Naive B cell (primary cell): Measurements from ENCODE around the gene MLST8. TPM values are rescaled to one million over a fixed set of nuclear protein-coding genes. Genes with fewer than 3 reads are reported as not detected.
A peak's percentile ranks its signal among the peaks of the same experiment; 100 is the strongest.

Source experiments
- ATAC-seq, 2 donors: fragments of 150-1000 bp; cut with Tn5 transposase; 2 replicates each; pipeline ENCODE4 v1.10.0; 2021; ENCODE audit warnings: low read depth in 2 of 2, mild to moderate bottlenecking in 2 of 2, moderate library complexity in 2 of 2
- DNase-seq: peaks from one replicate; pipeline ENCODE4 v3.0.0; 2022
- H3K27ac Mint-ChIP-seq, 6 donors: one replicate each; pipeline ENCODE4 v1.8.0; 2020 to 2022; ENCODE audit warnings: mild to moderate bottlenecking in 6 of 6, mixed read lengths in 6 of 6, moderate library complexity in 5 of 6, inconsistent platforms in 2 of 6
- H3K27me3 Mint-ChIP-seq, 3 donors: one replicate each; pipeline ENCODE4 v1.8.0; 2021 to 2022; ENCODE audit warnings: mixed read lengths in 3 of 3, mild to moderate bottlenecking in 1 of 3
- H3K36me3 Mint-ChIP-seq, 2 donors: one replicate each; pipeline ENCODE4 v1.8.0; 2020 to 2022; ENCODE audit warnings: mixed read lengths in 2 of 2, inconsistent platforms in 1 of 2, mild to moderate bottlenecking in 1 of 2
- H3K4me1 Mint-ChIP-seq, 3 donors: one replicate each; pipeline ENCODE4 v1.8.0; 2020 to 2022; ENCODE audit warnings: mixed read lengths in 3 of 3, inconsistent platforms in 1 of 3, mild to moderate bottlenecking in 1 of 3, moderate library complexity in 1 of 3
- H3K4me3 Mint-ChIP-seq, 8 donors: one replicate each; pipeline ENCODE4 v1.8.0; 2020 to 2022; ENCODE audit warnings: mild to moderate bottlenecking in 8 of 8, mixed read lengths in 8 of 8, moderate library complexity in 8 of 8, inconsistent platforms in 2 of 8
- H3K9me3 Mint-ChIP-seq, 7 donors: one replicate each; pipeline ENCODE4 v1.8.0; 2020 to 2022; ENCODE audit warnings: mixed read lengths in 7 of 7, mild to moderate bottlenecking in 5 of 7, inconsistent platforms in 2 of 7, moderate library complexity in 1 of 7
- polyA plus RNA-seq, 6 donors: library from polyadenylated mRNA; unstranded; fragments of 300-500 nt; fragmentation: Illumina TruSeq; gene quantifications; one replicate each; pipeline ENCODE4 v1.2.3, GENCODE V29; 2021; ENCODE audit warnings: low read depth in 6 of 6

MLST8 gene
- polyA plus RNA-seq, 6 donors from 2014 or later, result 28.1 to 43.1 (median 33.4) TPM

- Mint-ChIP-seq H3K36me3 (peaks cover 0 to 7% of the 10 kb centered on the region in 2 donors), H3K9me3 (no peaks in the 10 kb centered on the region), H3K4me1 (no peaks in the 10 kb centered on the region), H3K4me3 (no peak overlapping the region), H3K27me3 (no peaks in the 10 kb centered on the region), H3K27ac (no peak overlapping the region)
- no peak for ATAC-seq
- no peak for DNase-seq
Observed at GRCh38 chr16:2177561-2177960, 27.7 kb upstream of the MLST8 start.

GRCh38 chr16:2178321-2179106 lies 26.7 kb upstream of the MLST8 start:
- H3K4me3 Mint-ChIP-seq, result no peak overlapping the region
- ATAC-seq, result peak; percentile 58 to 60
- no peak overlapping the region for H3K27ac Mint-ChIP-seq
- H3K36me3 Mint-ChIP-seq, result peaks cover 0 to 7% of the 10 kb centered on the region in 2 donors
- no peak for DNase-seq
- no peaks in the 10 kb centered on the region for H3K9me3 Mint-ChIP-seq
- H3K4me1 Mint-ChIP-seq, result no peaks in the 10 kb centered on the region
- no peaks in the 10 kb centered on the region for H3K27me3 Mint-ChIP-seq

- no peaks in the 10 kb centered on the region for H3K4me1 Mint-ChIP-seq
- H3K4me3 Mint-ChIP-seq, result no peak overlapping the region
Observed at GRCh38 chr16:2179107-2179501, 26.1 kb upstream of the MLST8 start.

GRCh38 chr16:2179576-2179975 lies 25.7 kb upstream of the MLST8 start:
- Mint-ChIP-seq H3K4me3 (no peak overlapping the region), H3K36me3 (no peaks in the 10 kb centered on the region), H3K4me1 (no peaks in the 10 kb centered on the region), H3K27me3 (no peaks in the 10 kb centered on the region), H3K9me3 (no peaks in the 10 kb centered on the region), H3K27ac (no peak overlapping the region)
- ATAC-seq (no peak), DNase-seq (no peak)

More at GRCh38 chr16:2179107-2179501, 26.1 kb upstream of the MLST8 start:
- Mint-ChIP-seq H3K9me3 (no peaks in the 10 kb centered on the region), H3K27ac (no peak overlapping the region), H3K27me3 (no peaks in the 10 kb centered on the region), H3K36me3 (peaks cover 0 to 2% of the 10 kb centered on the region in 2 donors)
- no peak for ATAC-seq
- DNase-seq, result no peak

- no peaks in the 10 kb centered on the region for H3K4me1 Mint-ChIP-seq
- no peak for ATAC-seq
- H3K9me3 Mint-ChIP-seq, result no peaks in the 10 kb centered on the region
- DNase-seq, result no peak
- no peak overlapping the region for H3K27ac Mint-ChIP-seq
- H3K27me3 Mint-ChIP-seq, result no peaks in the 10 kb centered on the region
- no peaks in the 10 kb centered on the region for H3K36me3 Mint-ChIP-seq
- no peak overlapping the region for H3K4me3 Mint-ChIP-seq
Observed at GRCh38 chr16:2180461-2180860, 24.8 kb upstream of the MLST8 start.

GRCh38 chr16:2180962-2181923 lies 24.0 kb upstream of the MLST8 start:
- Mint-ChIP-seq H3K9me3 (no peaks in the 10 kb centered on the region), H3K4me3 (peak overlapping the region in 1 of 8 donors; percentile 40), H3K36me3 (no peaks in the 10 kb centered on the region), H3K27ac (no peak overlapping the region), H3K4me1 (no peaks in the 10 kb centered on the region), H3K27me3 (no peaks in the 10 kb centered on the region)
- no peak for DNase-seq
- ATAC-seq, result no peak

DNA sequence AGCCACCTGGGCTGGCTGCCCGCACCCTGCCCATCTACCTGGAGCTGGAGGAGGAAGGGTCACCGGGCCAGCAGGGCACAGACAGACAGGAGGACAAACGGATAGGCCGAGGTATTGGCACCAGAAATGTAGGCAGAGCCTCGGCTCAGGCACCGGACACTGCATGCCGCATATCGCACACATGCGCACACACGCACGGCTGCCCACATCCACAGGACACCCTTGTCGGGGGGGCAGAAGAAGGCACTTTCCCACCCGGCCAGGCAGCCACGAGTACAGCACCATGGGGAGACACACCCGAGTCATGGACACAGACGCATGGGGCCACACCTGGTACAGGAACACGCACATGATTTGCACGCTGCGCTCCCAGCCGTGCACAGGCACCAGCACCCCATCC lies 23.3 kb upstream of the MLST8 start:
- H3K27ac Mint-ChIP-seq, result peak overlapping the region in 1 of 6 donors; percentile 74
- no peaks in the 10 kb centered on the region for H3K9me3 Mint-ChIP-seq
- ATAC-seq (no peak), DNase-seq (no peak)
- no peaks in the 10 kb centered on the region for H3K4me1 Mint-ChIP-seq
- H3K4me3 Mint-ChIP-seq, result no peak overlapping the region
- no peaks in the 10 kb centered on the region for H3K27me3 Mint-ChIP-seq
- H3K36me3 Mint-ChIP-seq, result no peaks in the 10 kb centered on the region

DNA sequence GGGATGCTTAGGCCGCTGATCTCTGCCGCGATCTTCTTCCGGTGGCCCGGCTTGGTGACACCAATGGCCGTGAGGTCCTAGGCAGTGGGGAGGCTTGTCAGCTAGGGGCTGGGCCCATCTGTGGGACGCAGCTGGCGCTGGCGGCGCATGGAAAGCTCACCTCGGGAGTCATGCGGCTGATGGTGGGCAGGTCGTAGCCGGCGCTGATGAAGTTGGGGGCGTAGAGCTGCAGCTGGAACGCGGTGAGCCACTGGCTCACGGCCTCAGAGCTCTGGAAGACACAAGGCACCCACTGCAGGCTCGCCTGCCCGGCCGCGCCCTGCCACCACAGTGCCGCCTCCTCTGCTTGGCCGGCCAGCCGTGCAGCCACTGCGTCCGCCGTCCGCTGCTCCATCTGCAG lies 21.6 kb upstream of the MLST8 start:
- Mint-ChIP-seq H3K27me3 (no peaks in the 10 kb centered on the region), H3K36me3 (no peaks in the 10 kb centered on the region), H3K27ac (no peak overlapping the region), H3K9me3 (no peaks in the 10 kb centered on the region), H3K4me3 (no peak overlapping the region), H3K4me1 (no peaks in the 10 kb centered on the region)
- no peak for ATAC-seq
- no peak for DNase-seq

GRCh38 chr16:2184346-2184745 lies 20.9 kb upstream of the MLST8 start:
- DNase-seq (no peak), ATAC-seq (no peak)
- H3K9me3 Mint-ChIP-seq, result no peaks in the 10 kb centered on the region
- H3K4me1 Mint-ChIP-seq, result no peaks in the 10 kb centered on the region
- H3K27me3 Mint-ChIP-seq, result no peaks in the 10 kb centered on the region
- H3K27ac Mint-ChIP-seq, result no peak overlapping the region
- H3K4me3 Mint-ChIP-seq, result no peak overlapping the region
- H3K36me3 Mint-ChIP-seq, result no peaks in the 10 kb centered on the region

- Mint-ChIP-seq H3K27me3 (no peaks in the 10 kb centered on the region), H3K27ac (no peak overlapping the region), H3K4me3 (no peak overlapping the region), H3K36me3 (no peaks in the 10 kb centered on the region), H3K4me1 (no peaks in the 10 kb centered on the region), H3K9me3 (no peaks in the 10 kb centered on the region)
- DNase-seq (no peak), ATAC-seq (no peak)
Observed at GRCh38 chr16:2184962-2185361, 20.3 kb upstream of the MLST8 start.

- Mint-ChIP-seq H3K27ac (peak overlapping the region in 2 of 6 donors; percentile 27 to 59), H3K4me3 (no peak overlapping the region)
- ATAC-seq, result no peak
Observed at GRCh38 chr16:2186064-2186463, 19.2 kb upstream of the MLST8 start.

DNA sequence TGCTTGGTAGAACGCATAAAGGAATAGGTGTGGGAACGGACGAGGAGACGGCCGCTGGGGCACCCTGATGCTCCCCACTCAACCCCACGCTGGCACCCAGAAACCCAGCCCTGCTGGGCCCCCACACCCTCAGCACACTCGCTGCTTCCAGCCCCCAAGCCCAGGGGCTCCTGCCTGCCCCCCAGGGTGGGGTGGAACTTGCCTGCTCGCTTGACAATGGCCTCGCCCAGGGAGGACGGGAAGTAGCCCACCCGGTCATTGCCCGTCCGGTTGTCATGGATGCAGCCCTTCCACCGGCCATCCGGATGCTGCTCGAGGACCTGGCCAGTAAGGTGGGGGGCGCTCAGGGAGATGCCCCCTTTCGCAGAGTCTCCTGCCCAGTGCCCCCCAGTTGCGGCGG lies 18.7 kb upstream of the MLST8 start:
- ATAC-seq (no peak), DNase-seq (no peak)
- H3K4me1 Mint-ChIP-seq, result no peaks in the 10 kb centered on the region
- H3K36me3 Mint-ChIP-seq, result no peaks in the 10 kb centered on the region
- no peak overlapping the region for H3K4me3 Mint-ChIP-seq
- H3K27me3 Mint-ChIP-seq, result peaks cover 0 to 1% (median under 1%) of the 10 kb centered on the region in 3 donors
- H3K9me3 Mint-ChIP-seq, result no peaks in the 10 kb centered on the region
- H3K27ac Mint-ChIP-seq, result peak overlapping the region in 1 of 6 donors; percentile 59

More at GRCh38 chr16:2186064-2186463, 19.2 kb upstream of the MLST8 start:
- H3K9me3 Mint-ChIP-seq, result no peaks in the 10 kb centered on the region
- no peaks in the 10 kb centered on the region for H3K27me3 Mint-ChIP-seq
- no peaks in the 10 kb centered on the region for H3K36me3 Mint-ChIP-seq
- no peaks in the 10 kb centered on the region for H3K4me1 Mint-ChIP-seq
- DNase-seq, result no peak

GRCh38 chr16:2187212-2187611 lies 18.0 kb upstream of the MLST8 start:
- ATAC-seq, result no peak
- Mint-ChIP-seq H3K27me3 (peaks cover 0 to 8% (median 7%) of the 10 kb centered on the region in 3 donors), H3K4me1 (no peaks in the 10 kb centered on the region)

DNA sequence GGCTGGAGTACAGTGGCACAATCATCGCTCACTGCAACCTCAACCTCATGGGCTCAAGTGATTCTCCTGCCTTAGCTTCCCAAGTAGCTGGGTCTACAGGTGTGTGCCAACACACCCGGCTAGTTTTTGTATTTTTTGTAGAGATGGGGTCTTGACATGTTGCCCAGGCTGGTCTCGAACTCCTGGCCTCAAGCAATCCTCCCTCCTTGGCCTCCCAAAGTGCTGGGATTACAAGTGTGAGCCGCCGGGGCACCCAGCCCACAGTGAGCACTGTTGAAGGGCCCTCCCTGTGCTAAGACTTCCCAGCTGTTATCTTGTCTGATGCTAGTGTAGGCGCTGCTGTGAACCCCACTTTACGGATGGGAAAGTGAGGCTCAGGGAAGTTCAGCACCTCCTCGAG lies 16.9 kb upstream of the MLST8 start:
- ATAC-seq, result no peak
- Mint-ChIP-seq H3K4me3 (no peak overlapping the region), H3K27me3 (peaks cover 0 to 19% (median 14%) of the 10 kb centered on the region in 3 donors), H3K9me3 (no peaks in the 10 kb centered on the region), H3K27ac (no peak overlapping the region), H3K36me3 (no peaks in the 10 kb centered on the region), H3K4me1 (no peaks in the 10 kb centered on the region)
- no peak for DNase-seq

More at GRCh38 chr16:2187212-2187611, 18.0 kb upstream of the MLST8 start:
- no peak for DNase-seq
- Mint-ChIP-seq H3K9me3 (no peaks in the 10 kb centered on the region), H3K36me3 (no peaks in the 10 kb centered on the region), H3K27ac (no peak overlapping the region), H3K4me3 (no peak overlapping the region)
